Activated T-cell treated with anti-CD3 and anti-CD28 coated beads, Interleukin-2, amount 50 U/mL, for 72 hours (primary cell): ENCODE data around the gene NR2F1-AS1. TPM values are rescaled to one million over a fixed set of nuclear protein-coding genes. Genes with fewer than 3 reads are reported as not detected.

Experiments
- ATAC-seq, 2 donors: fragments of 150-1000 bp; cut with Tn5 transposase; replicated peaks in 1 of 2; 2 replicates each; pipeline ENCODE4 v1.10.0; 2021; ENCODE audit warnings: moderate library complexity in 2 of 2, mild to moderate bottlenecking in 1 of 2
- DNase-seq, 2 donors: peaks; one replicate each; pipeline ENCODE4 v3.0.0; 2021 to 2022; ENCODE audit warnings: mixed read lengths in 1 of 2
- H3K27ac Mint-ChIP-seq: one replicate; pipeline ENCODE4 v1.8.0; 2022; ENCODE audit warnings: mild to moderate bottlenecking, moderate library complexity, mixed read lengths
- H3K27me3 Mint-ChIP-seq: one replicate; pipeline ENCODE4 v1.8.0; 2022; ENCODE audit warnings: low read depth, mixed read lengths
- H3K36me3 Mint-ChIP-seq, 2 donors: one replicate each; pipeline ENCODE4 v1.8.0; 2022; ENCODE audit warnings: mixed read lengths in 2 of 2, mild to moderate bottlenecking in 1 of 2; ENCODE audit not compliant: insufficient read depth in 2 of 2
- H3K4me1 Mint-ChIP-seq: one replicate; pipeline ENCODE4 v1.8.0; 2022; ENCODE audit warnings: low read depth, mixed read lengths
- H3K4me3 Mint-ChIP-seq, 2 donors: one replicate each; pipeline ENCODE4 v1.8.0; 2022; ENCODE audit warnings: mild to moderate bottlenecking in 2 of 2, mixed read lengths in 2 of 2, moderate library complexity in 2 of 2
- H3K9me3 Mint-ChIP-seq, 2 donors: one replicate each; pipeline ENCODE4 v1.8.0; 2022; ENCODE audit warnings: mixed read lengths in 2 of 2
- total RNA-seq, 2 donors: library from RNA; stranded (reverse); gene quantifications; one replicate each; pipeline ENCODE4 v1.2.3, GENCODE V29; 2022

NR2F1-AS1 gene
- total RNA-seq, 2 donors from 2014 or later: 0.41 to 0.93 TPM

DNA sequence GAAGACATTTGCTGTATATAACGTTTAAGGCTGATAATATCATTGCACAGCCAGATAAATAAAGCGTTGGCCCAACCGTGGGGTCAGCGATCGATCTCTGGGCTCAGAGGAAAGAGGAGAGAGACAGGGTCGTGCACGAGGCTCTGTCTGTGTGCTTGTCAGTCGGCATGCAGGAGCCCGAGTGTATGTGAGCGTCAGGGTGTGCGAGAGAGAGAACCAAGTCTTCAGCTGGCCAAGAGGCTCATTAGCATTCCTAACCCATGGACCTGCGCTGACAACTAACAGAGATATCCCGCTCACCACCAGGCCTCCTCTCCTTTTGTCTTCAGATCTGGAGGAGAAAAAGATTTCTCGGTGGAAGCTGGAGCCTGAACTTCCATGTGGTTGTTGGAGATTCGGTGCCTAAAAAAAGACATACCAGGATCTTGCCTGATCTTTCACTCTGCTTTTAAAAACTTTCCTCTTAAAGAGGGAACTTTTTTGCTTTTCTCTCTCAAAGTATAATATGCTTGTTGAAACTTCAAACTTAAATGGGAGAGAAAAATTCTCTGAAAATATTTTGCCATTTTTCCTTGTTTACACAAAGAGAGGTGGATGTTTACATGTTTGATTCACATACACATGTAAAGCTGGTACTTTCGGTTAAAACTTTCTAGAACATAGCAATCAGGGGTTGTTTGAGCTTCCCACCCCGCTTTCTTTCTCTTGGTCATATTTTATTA is 18.5 kb upstream of the NR2F1-AS1 start:
- DNase-seq (no peak), ATAC-seq (no peak)
- Mint-ChIP-seq H3K4me3 (no peak overlapping the region), H3K27ac (no peak overlapping the region), H3K4me1 (peaks cover 15% of the 10 kb centered on the region), H3K9me3 (no peaks in the 10 kb centered on the region), H3K36me3 (peaks cover 1 to 3% of the 10 kb centered on the region in 2 donors), H3K27me3 (peaks cover 26% of the 10 kb centered on the region)

DNA sequence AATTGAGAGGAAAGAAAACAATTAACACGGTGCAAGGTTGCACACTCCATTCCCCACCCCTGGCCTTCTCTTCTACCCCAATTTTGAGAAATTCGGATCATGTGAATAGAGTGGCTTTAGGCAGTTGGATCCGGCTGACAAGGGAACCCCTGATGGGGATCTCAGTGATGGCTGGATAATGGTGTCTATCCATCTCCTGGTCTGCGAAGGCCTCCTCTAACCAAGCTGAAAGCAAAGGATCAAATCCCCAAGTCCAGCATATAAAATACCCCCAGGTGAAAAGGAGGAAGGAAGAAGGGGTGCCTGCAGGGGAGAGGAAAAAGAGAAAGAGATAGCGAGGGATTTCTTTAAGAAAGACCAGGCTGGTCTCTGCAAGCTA is 18.0 kb upstream of the NR2F1-AS1 start:
- no peaks in the 10 kb centered on the region for H3K9me3 Mint-ChIP-seq
- peaks cover 15% of the 10 kb centered on the region for H3K4me1 Mint-ChIP-seq
- no peak for DNase-seq
- H3K27ac Mint-ChIP-seq: no peak overlapping the region
- no peak for ATAC-seq
- peaks cover 29% of the 10 kb centered on the region for H3K27me3 Mint-ChIP-seq
- H3K4me3 Mint-ChIP-seq: no peak overlapping the region
- peaks cover 3 to 4% of the 10 kb centered on the region in 2 donors for H3K36me3 Mint-ChIP-seq

DNA sequence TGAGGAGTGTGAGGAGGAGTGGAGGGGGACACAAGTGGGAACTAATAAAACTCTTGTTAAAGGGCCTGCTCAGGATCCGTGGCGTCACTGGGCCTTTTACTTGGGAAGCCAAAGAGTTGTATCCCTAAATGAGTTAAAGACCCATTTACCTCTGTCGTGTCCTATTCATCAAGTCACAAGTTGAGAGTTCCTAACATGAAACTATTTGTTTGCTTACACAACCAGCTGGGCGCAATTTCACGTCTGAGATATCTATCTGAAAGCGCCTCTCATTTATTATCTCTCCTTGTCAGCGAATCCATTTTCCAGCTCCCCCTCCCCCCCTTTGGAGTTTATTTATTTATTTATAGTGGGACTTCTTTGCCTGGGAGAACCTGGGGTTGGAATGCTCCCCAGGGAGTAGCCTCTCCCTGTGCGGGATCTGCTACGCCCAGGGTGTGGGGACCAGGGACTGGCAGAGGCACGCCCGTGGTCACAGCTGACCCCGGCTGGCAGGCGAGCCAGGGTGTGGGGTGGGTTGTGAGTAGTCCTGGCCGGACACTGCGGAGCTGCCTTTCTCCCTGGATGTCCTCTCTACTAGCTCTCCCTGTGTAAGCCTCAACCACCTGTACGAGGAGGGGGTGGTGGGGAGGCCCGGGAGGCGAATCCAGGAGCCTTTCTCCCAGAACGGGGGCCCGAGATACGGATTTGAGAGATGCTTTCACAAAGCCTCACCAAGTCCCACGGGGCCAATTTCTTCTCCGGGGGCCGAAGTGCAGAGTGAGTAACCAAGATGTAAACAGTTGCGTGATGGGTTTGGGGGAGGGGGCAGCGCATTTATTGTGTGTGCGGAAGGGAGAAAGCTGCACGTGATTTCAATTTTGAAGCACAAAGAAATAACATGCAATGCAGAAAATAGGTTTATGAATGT is 17.3 kb upstream of the NR2F1-AS1 start:
- no peak for ATAC-seq
- Mint-ChIP-seq H3K36me3 (peaks cover 1 to 4% of the 10 kb centered on the region in 2 donors), H3K27ac (no peak overlapping the region), H3K4me1 (peaks cover 18% of the 10 kb centered on the region), H3K9me3 (no peaks in the 10 kb centered on the region), H3K27me3 (peaks cover 36% of the 10 kb centered on the region), H3K4me3 (no peak overlapping the region)
- DNase-seq: no peak

DNA sequence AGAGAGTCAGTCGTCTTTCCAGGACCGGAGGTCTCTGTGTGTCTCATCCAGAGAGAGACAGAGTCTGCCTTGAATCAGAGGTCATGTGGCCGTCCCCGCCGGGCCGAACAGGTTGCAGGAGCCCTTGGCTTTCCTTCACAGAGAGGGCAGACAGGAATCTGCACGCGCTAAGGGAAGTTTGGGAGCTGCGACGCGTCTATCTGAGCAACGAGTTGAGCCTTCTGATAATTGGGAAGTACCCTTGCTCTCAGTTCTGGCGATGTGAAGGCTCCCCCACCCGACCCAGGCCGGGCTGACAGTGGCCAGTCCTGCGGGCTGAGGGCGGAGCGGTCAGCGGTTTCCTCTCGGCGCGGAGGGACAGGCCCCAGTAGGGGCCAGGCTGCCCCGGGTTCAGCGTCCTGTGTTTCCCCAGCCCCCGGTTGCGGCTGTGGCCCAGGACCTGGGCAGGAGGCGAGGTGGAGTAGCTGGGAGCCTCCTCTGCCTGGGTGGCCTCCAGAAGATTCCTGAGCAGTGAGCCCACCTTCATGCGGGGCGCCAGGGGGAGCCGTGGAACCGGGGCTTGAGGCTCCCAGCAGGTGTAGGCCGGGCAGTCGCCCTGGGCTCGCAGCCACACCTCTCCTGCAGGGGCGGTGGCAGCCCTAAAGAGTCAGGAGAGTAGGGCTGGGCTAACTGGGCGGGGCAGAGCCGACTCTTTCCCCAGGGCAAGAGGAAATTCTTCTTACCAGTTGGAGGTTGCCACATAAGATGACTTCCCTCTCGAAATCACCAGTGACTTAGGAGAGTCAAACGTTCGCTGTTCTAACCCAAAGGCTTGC is 15.9 kb upstream of the NR2F1-AS1 start:
- H3K4me1 Mint-ChIP-seq: peaks cover 24% of the 10 kb centered on the region
- no peak overlapping the region for H3K27ac Mint-ChIP-seq
- H3K27me3 Mint-ChIP-seq: peaks cover 50% of the 10 kb centered on the region
- H3K36me3 Mint-ChIP-seq: peaks cover 1 to 4% of the 10 kb centered on the region in 2 donors
- H3K4me3 Mint-ChIP-seq: no peak overlapping the region
- ATAC-seq (peak; percentile 47 to 52), DNase-seq (no peak)
- H3K9me3 Mint-ChIP-seq: no peaks in the 10 kb centered on the region

DNA sequence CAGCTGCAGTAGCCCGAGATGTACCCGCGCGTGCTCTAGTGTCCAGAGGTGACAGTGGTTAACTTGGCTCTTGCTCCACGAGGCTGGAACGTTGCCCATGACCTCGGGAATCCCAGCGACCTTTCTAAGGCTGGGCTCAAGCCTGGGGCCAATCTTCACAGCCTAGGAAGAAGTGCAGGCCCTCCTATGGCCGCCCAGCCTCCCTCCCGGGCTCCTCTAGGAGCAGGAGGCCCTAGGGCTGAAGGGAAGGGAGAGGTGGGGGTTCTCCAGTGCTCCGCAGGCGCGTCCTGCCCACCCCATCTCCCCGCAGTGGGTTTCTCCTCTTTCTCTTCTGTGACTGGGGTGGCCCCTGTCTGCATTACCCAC is 15.3 kb upstream of the NR2F1-AS1 start:
- Mint-ChIP-seq H3K4me1 (peaks cover 24% of the 10 kb centered on the region), H3K27me3 (peaks cover 56% of the 10 kb centered on the region), H3K36me3 (peaks cover 0 to 4% of the 10 kb centered on the region in 2 donors), H3K4me3 (peak overlapping the region in 1 of 2 donors; percentile 36), H3K27ac (no peak overlapping the region), H3K9me3 (no peaks in the 10 kb centered on the region)
- ATAC-seq (no peak), DNase-seq (no peak)

DNA sequence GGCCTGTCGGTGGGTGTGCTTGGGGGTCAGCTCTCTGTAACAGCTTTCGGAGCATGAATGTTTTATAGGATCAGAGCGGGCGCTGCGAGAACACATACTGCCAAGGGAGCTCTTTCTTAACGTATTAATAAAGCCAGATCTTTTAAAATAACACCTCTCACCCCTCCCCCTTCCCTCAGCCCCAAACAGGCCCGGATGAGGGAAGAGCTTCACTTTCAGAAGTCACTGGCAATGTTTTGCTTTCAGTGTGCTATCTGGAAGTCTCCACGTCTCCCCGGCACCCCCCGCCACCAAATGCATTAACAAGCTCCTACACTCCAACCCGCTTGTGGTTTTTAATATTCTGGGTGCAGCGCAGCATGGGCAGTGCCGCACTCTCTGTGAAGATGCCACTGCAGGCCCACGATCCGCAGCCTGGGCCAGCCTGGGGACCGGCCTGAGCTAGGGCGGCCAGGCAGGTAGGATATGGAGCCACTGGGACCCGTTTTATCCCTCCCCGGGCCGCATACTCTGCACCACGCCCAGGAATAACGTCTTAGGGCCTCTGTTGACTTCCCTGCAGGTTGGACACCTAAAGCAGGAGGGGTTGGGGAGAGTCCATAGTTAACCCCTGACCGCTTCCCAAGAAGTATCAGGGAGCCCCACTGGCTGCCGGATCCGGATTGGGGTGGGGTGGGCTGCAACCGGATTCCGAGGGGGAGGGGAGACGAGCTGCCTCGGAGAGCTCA is 14.6 kb upstream of the NR2F1-AS1 start:
- peaks cover 62% of the 10 kb centered on the region for H3K27me3 Mint-ChIP-seq
- no peaks in the 10 kb centered on the region for H3K9me3 Mint-ChIP-seq
- peak overlapping the region; percentile 39 for H3K4me3 Mint-ChIP-seq
- no peak overlapping the region for H3K27ac Mint-ChIP-seq
- DNase-seq (no peak), ATAC-seq (no peak)
- peaks cover 24% of the 10 kb centered on the region for H3K4me1 Mint-ChIP-seq
- peaks cover 0 to 4% of the 10 kb centered on the region in 2 donors for H3K36me3 Mint-ChIP-seq

DNA sequence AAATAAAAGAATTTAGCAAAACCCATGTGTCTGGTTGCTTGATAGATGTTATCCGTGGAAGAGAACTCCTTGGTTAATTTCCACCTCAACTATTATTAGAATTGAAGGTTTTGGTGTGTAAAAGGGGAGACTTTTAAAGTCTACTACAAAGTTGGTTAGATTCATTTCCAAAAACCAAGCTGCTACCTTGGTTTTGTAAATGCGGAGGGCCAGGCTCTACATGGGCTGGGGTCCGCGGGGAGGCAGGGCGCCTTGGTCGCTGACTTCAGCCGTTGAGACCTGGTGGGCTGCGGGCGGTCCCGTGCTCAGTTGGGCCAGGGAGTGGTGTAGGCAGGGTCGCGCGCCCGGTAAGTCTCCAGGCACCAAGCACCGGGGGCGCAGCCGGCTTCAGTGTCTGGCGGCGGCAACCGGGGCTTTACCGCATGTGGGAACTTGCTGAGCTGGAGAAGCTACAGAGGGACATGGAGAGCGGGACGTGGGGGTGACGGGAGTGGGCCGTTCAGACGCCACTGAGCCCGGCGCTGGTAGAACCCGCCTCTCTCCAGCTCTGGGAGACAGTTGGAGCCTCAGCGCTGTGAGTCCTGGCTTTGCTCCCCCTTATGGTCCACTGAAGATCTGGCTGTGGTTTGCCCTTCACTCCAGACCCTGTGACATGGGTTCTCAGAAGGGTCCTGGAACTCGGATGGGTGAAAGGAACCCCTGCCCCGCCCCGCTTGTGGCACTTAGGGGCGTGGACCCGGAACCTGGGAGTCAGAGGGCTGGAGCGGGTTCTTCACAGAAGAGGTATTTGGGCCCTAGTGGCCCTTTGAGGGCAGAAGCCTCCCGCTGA is 13.8 kb upstream of the NR2F1-AS1 start:
- peak overlapping the region; percentile 54 for H3K27ac Mint-ChIP-seq
- H3K9me3 Mint-ChIP-seq: no peaks in the 10 kb centered on the region
- DNase-seq (no peak), ATAC-seq (peak in 1 of 2 donors; percentile 9)
- H3K4me1 Mint-ChIP-seq: peaks cover 24% of the 10 kb centered on the region
- H3K4me3 Mint-ChIP-seq: peak overlapping the region; percentile 39
- H3K27me3 Mint-ChIP-seq: peaks cover 70% of the 10 kb centered on the region
- H3K36me3 Mint-ChIP-seq: peaks cover 0 to 4% of the 10 kb centered on the region in 2 donors

DNA sequence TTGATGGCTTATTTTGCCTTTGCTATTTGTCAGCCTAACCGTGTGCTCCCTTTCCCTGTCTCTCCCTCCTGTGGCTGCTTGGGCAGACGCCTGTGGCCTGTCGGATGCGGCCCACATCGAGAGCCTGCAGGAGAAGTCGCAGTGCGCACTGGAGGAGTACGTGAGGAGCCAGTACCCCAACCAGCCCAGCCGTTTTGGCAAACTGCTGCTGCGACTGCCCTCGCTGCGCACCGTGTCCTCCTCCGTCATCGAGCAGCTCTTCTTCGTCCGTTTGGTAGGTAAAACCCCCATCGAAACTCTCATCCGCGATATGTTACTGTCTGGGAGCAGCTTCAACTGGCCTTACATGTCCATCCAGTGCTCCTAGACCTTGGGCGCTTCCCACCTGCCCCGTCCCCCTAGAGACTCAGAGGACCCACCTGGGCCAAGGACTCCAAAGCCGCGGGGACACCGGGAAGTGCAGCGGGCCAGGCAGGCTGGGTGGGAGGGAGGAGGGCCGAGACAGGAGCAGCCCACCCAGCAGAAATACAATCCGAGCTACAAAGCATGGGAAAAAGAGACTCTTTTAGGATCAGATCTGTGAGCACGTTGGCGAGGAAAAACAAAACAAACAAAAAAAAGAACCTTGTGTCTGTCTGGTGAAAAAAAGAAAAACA is 12.6 kb upstream of the NR2F1-AS1 start:
- peaks cover 0 to 1% of the 10 kb centered on the region in 2 donors for H3K9me3 Mint-ChIP-seq
- no peak overlapping the region for H3K4me3 Mint-ChIP-seq
- no peak overlapping the region for H3K27ac Mint-ChIP-seq
- H3K36me3 Mint-ChIP-seq: peaks cover 4% of the 10 kb centered on the region in 2 donors
- peaks cover 27% of the 10 kb centered on the region for H3K4me1 Mint-ChIP-seq
- DNase-seq (no peak), ATAC-seq (no peak)
- H3K27me3 Mint-ChIP-seq: peaks cover 82% of the 10 kb centered on the region

DNA sequence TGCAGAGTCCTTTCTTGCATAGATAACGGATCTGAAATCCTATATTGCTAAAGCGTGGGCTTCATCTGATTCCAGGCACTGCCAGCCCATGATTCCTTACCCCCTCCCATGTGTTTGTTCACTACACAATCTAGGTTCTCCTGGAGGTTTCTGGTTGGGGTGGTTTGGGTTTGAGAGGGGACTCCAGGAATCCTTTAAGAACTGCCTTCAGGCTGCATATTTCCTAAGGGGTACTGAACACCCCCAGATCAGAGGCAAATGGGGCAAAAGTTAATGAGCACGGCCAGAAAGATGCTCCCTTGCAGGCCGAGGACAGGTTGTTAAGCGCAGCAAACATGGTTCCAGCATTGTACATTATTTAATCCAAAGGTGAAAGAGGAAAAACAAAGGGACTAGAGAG is 11.9 kb upstream of the NR2F1-AS1 start:
- peaks cover 30% of the 10 kb centered on the region for H3K4me1 Mint-ChIP-seq

DNA sequence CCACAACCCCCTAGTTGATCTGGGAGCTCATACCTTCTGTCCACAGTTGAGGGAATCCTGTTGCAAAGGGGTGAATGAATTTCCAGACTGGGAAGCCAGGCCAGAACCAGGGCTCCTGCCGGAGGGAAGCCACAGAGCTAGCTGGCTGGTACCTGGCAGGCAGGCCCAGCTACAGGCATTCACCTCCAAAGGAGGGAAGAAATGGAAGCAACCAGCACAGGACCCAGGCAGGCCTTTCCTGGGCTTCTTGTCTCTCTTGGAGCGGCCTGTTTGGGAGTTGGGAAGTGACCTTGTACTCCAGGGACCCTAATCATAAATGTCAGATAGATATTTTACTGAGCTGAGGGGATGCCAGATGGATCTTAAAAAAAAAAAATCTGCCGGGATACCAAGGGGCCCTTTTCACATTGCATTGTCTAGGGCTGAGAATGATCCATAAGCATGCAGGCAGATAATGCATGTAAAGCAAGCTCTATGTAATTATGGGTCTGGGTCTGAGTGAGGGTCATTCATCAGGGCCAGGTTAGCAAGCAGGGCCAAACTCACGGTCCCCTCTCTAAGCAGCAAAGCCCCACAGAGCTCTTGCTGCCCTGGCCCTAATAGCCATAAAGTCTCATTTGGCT is 10.4 kb upstream of the NR2F1-AS1 start:
- peaks cover 40% of the 10 kb centered on the region for H3K4me1 Mint-ChIP-seq
- H3K9me3 Mint-ChIP-seq: peaks cover 0 to 1% of the 10 kb centered on the region in 2 donors
- H3K4me3 Mint-ChIP-seq: no peak overlapping the region
- DNase-seq (no peak), ATAC-seq (no peak)
- H3K36me3 Mint-ChIP-seq: peaks cover 5 to 6% of the 10 kb centered on the region in 2 donors
- H3K27me3 Mint-ChIP-seq: peaks cover 91% of the 10 kb centered on the region
- H3K27ac Mint-ChIP-seq: no peak overlapping the region

More for the DNA sequence above, 11.9 kb upstream of the NR2F1-AS1 start:
- no peak for ATAC-seq
- Mint-ChIP-seq H3K27me3 (peaks cover 87% of the 10 kb centered on the region), H3K36me3 (peaks cover 5 to 6% of the 10 kb centered on the region in 2 donors), H3K9me3 (peaks cover 0 to 1% of the 10 kb centered on the region in 2 donors), H3K4me3 (no peak overlapping the region), H3K27ac (no peak overlapping the region)
- no peak for DNase-seq

DNA sequence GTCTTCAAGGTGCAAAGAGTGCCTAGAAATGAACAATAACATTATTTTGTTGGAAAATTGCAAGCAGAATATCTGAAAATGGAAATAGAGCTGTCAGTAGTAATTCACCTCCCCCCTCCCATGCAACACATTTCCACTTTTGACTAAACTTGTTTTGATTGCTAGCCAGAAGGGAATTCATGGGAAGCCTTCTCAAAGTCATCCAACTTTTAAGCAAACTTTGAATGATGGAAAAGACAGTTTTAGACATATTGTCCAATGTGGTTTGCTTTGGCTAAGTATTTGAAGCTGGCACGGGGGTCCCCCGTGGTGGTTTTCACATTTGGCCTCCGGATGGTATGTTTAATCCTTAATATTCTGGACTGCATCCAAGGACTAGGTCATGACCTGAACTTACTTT is 9.5 kb upstream of the NR2F1-AS1 start:
- Mint-ChIP-seq H3K9me3 (peaks cover 0 to 1% of the 10 kb centered on the region in 2 donors), H3K4me1 (peaks cover 38% of the 10 kb centered on the region), H3K4me3 (no peak overlapping the region), H3K27ac (no peak overlapping the region), H3K36me3 (peaks cover 7 to 8% of the 10 kb centered on the region in 2 donors), H3K27me3 (peaks cover 91% of the 10 kb centered on the region)
- DNase-seq: no peak
- no peak for ATAC-seq
